Measurements from ENCODE around the gene ERMARD. TPM values are rescaled to one million over a fixed set of nuclear protein-coding genes. Genes with fewer than 3 reads are reported as not detected.

The ERMARD gene
- total RNA-seq, 2 experiments from 2014 or later, result 23.2 to 42.3 TPM

GRCh38 chr6:169825558-169826225, 74.3 kb downstream of the ERMARD start:
- H3K9me2 ChIP-seq (ENCODE audit: insufficient read depth, low read length), result no peaks in the 10 kb centered on the region
- H3K4me2 ChIP-seq (ENCODE audit: low read length), result no peak overlapping the region
- no peaks in the 10 kb centered on the region for H3K79me2 ChIP-seq (ENCODE audit: insufficient read depth, low read depth, low read length)
- H2AFZ ChIP-seq (ENCODE audit: low read length), result no peak overlapping the region
- TF ChIP-seq EZH2phosphoT487 (IDR thresholded peaks at IDR 0.05; ENCODE audit: borderline replicate concordance, low read depth, low read length) (no peak), CTCF (conservative IDR thresholded peaks at IDR 0.05; ENCODE audit: low read length) (no peak)
- H3K4me3 ChIP-seq (ENCODE audit: low read depth, low read length, poor library complexity, severe bottlenecking), result no peak overlapping the region
- no peak overlapping the region for H3K27ac ChIP-seq (ENCODE audit: low read depth, low read length, poor library complexity, severe bottlenecking)
- no peaks in the 10 kb centered on the region for H4K20me1 ChIP-seq (ENCODE audit: insufficient read depth, low read length)
- intact Hi-C loops (cut with micrococcal nuclease; ENCODE audit: unreplicated experiment), result no loop called here
- no peaks in the 10 kb centered on the region for H3K9me3 ChIP-seq (ENCODE audit: low read length)
- no TSS peak for BruUV-seq (replicated peaks)
- no peaks in the 10 kb centered on the region for H3K4me1 ChIP-seq (ENCODE audit: insufficient read depth, low read length, poor library complexity, severe bottlenecking)
- ChIA-PET POLR2A (no interaction called here), CTCF (ENCODE audit: unreplicated experiment) (no interaction called here)
- no peaks in the 10 kb centered on the region for H3K36me3 ChIP-seq (ENCODE audit: insufficient read depth, low read length)
- no peak for DNase-seq (ENCODE audit: low spot score)

GRCh38 chr6:169826697-169827096, 75.3 kb downstream of the ERMARD start:
- ChIA-PET CTCF (ENCODE audit: unreplicated experiment) (no interaction called here), POLR2A (no interaction called here)
- Histone ChIP-seq H3K4me1 (ENCODE audit: insufficient read depth, low read length, poor library complexity, severe bottlenecking) (no peaks in the 10 kb centered on the region), H3K9me3 (ENCODE audit: low read length) (no peaks in the 10 kb centered on the region), H3K4me3 (ENCODE audit: low read depth, low read length, poor library complexity, severe bottlenecking) (no peak overlapping the region), H3K4me2 (ENCODE audit: low read length) (no peak overlapping the region), H2AFZ (ENCODE audit: low read length) (no peak overlapping the region), H3K27ac (ENCODE audit: low read depth, low read length, poor library complexity, severe bottlenecking) (no peak overlapping the region), H3K36me3 (ENCODE audit: insufficient read depth, low read length) (no peaks in the 10 kb centered on the region), H3K79me2 (ENCODE audit: insufficient read depth, low read depth, low read length) (no peaks in the 10 kb centered on the region), H3K9me2 (ENCODE audit: insufficient read depth, low read length) (no peaks in the 10 kb centered on the region), H4K20me1 (ENCODE audit: insufficient read depth, low read length) (no peaks in the 10 kb centered on the region)
- intact Hi-C loops (cut with micrococcal nuclease; ENCODE audit: unreplicated experiment), result no loop called here
- BruUV-seq (replicated peaks), result no TSS peak
- TF ChIP-seq EZH2phosphoT487 (IDR thresholded peaks at IDR 0.05; ENCODE audit: borderline replicate concordance, low read depth, low read length) (no peak), CTCF (conservative IDR thresholded peaks at IDR 0.05; ENCODE audit: low read length) (no peak)
- no peak for DNase-seq (ENCODE audit: low spot score)

- Histone ChIP-seq H2AFZ (ENCODE audit: low read length) (no peak overlapping the region), H3K4me3 (ENCODE audit: low read depth, low read length, poor library complexity, severe bottlenecking) (no peak overlapping the region), H3K4me2 (ENCODE audit: low read length) (no peak overlapping the region), H3K9me2 (ENCODE audit: insufficient read depth, low read length) (no peaks in the 10 kb centered on the region), H4K20me1 (ENCODE audit: insufficient read depth, low read length) (no peaks in the 10 kb centered on the region), H3K79me2 (ENCODE audit: insufficient read depth, low read depth, low read length) (no peaks in the 10 kb centered on the region), H3K4me1 (ENCODE audit: insufficient read depth, low read length, poor library complexity, severe bottlenecking) (no peaks in the 10 kb centered on the region), H3K9me3 (ENCODE audit: low read length) (no peaks in the 10 kb centered on the region), H3K27ac (ENCODE audit: low read depth, low read length, poor library complexity, severe bottlenecking) (no peak overlapping the region), H3K36me3 (ENCODE audit: insufficient read depth, low read length) (no peaks in the 10 kb centered on the region)
- TF ChIP-seq CTCF (conservative IDR thresholded peaks at IDR 0.05; ENCODE audit: low read length) (no peak), EZH2phosphoT487 (IDR thresholded peaks at IDR 0.05; ENCODE audit: borderline replicate concordance, low read depth, low read length) (no peak)
- DNase-seq (ENCODE audit: low spot score), result no peak
- intact Hi-C loops (cut with micrococcal nuclease; ENCODE audit: unreplicated experiment), result no loop called here
- POLR2A ChIA-PET, result interaction anchor here (0.6 kb wide), 1 partner anchor 129 kb away, joined by 3 read pairs; no protein-coding TSS in a partner anchor
- CTCF ChIA-PET (ENCODE audit: unreplicated experiment), result no interaction called here
- BruUV-seq (replicated peaks), result no TSS peak
These were observed 75.9 kb downstream of the ERMARD start for GRCh38 chr6:169827290-169827717.
